ENCODE data around the gene GNAS. TPM values are rescaled to one million over a fixed set of nuclear protein-coding genes. Genes with fewer than 3 reads are reported as not detected.

The GNAS gene
- total RNA-seq, 4 donors from 2014 or later, result 2,457 to 5,038 (median 3,494) TPM

DNA sequence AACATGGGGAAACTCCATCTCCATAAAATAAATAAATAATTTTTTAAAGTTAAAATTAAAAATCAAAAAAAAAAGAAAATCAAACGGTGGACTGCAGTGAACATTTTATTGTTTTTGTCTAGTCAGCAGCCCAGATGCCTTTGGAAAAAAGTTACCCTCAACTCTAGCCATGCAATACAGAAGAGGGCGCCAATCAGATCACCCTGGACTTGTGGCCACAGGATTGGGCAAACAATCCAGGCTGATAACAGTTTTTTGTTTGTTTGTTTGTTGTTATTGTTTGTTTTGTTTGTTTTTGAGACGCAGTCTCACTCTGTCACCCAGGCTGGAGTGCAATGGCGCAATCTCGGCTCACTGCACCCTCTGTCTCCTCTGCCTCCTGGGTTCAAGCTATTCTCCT, 98.1 kb downstream of the GNAS start:
- Histone ChIP-seq H3K27ac (no peak overlapping the region), H3K36me3 (no peaks in the 10 kb centered on the region), H3K27me3 (no peaks in the 10 kb centered on the region), H3K9me3 (no peaks in the 10 kb centered on the region), H3K4me1 (no peaks in the 10 kb centered on the region), H3K4me3 (replicated peaks in 1 of 3) (no peak overlapping the region)
- intact Hi-C loops (cut with DNase I), result no loop called here
- TF ChIP-seq, protein P1, sequence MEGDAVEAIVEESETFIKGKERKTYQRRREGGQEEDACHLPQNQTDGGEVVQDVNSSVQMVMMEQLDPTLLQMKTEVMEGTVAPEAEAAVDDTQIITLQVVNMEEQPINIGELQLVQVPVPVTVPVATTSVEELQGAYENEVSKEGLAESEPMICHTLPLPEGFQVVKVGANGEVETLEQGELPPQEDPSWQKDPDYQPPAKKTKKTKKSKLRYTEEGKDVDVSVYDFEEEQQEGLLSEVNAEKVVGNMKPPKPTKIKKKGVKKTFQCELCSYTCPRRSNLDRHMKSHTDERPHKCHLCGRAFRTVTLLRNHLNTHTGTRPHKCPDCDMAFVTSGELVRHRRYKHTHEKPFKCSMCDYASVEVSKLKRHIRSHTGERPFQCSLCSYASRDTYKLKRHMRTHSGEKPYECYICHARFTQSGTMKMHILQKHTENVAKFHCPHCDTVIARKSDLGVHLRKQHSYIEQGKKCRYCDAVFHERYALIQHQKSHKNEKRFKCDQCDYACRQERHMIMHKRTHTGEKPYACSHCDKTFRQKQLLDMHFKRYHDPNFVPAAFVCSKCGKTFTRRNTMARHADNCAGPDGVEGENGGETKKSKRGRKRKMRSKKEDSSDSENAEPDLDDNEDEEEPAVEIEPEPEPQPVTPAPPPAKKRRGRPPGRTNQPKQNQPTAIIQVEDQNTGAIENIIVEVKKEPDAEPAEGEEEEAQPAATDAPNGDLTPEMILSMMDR (IDR thresholded peaks at IDR 0.05), result no peak
- no peak for TF ChIP-seq POLR2A (IDR thresholded peaks at IDR 0.05)
- WGBS, 2 donors, result 80 to 83% methylated on average over 5 of the region's 5 CpGs
- DNase-seq, result no peak

DNA sequence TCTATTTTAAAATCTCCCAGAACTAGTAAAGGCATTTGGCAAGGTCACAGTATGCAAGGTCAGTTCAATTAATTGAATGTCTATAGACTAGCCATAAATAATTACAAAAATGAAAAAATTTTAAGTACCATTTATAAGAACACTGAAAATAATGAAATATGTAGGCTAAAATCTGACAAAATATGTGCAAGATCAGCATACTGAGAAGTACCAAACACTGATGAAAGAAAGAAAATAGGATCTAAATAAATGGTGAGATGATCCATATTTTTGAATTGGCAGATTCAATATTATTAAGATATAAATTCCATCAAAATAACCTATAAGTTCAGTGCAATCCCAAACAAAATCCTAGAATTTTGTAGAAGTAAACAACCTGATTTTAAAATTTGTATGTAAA, 100.5 kb downstream of the GNAS start:
- Histone ChIP-seq H3K27ac (no peak overlapping the region), H3K4me1 (no peaks in the 10 kb centered on the region), H3K36me3 (no peaks in the 10 kb centered on the region), H3K9me3 (no peaks in the 10 kb centered on the region), H3K27me3 (no peaks in the 10 kb centered on the region), H3K4me3 (replicated peaks in 1 of 3) (no peak overlapping the region)
- no peak for DNase-seq
- intact Hi-C loops (cut with DNase I), result no loop called here
- TF ChIP-seq, protein P1 (IDR thresholded peaks at IDR 0.05), result no peak
- TF ChIP-seq POLR2A (IDR thresholded peaks at IDR 0.05), result no peak

DNA sequence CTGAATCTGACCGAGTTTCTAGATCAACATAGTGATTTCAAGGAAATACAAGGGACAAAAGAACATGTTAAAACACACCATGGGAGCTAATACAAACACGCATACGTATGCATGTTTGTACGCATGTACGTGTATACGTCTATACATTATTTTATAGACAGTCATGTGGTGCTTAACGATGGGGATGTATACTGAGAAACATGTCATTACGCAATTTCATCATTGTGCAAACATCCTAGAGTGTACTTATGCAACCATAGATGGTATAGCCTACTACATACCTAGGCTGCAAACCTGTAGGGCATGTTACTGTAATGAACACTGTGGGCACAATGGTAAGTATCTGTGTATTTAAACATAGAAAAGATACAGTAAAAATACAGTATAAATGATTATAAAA, 103.6 kb downstream of the GNAS start:
- intact Hi-C loops (cut with DNase I), result no loop called here
- WGBS, 2 donors, result 85 to 86% methylated on average over 8 of the region's 8 CpGs
- Histone ChIP-seq H3K4me3 (replicated peaks in 1 of 3) (no peak overlapping the region), H3K36me3 (no peaks in the 10 kb centered on the region), H3K27me3 (no peaks in the 10 kb centered on the region), H3K27ac (no peak overlapping the region), H3K9me3 (no peaks in the 10 kb centered on the region), H3K4me1 (no peaks in the 10 kb centered on the region)
- no peak for DNase-seq
- TF ChIP-seq, protein P1 (IDR thresholded peaks at IDR 0.05), result no peak

DNA sequence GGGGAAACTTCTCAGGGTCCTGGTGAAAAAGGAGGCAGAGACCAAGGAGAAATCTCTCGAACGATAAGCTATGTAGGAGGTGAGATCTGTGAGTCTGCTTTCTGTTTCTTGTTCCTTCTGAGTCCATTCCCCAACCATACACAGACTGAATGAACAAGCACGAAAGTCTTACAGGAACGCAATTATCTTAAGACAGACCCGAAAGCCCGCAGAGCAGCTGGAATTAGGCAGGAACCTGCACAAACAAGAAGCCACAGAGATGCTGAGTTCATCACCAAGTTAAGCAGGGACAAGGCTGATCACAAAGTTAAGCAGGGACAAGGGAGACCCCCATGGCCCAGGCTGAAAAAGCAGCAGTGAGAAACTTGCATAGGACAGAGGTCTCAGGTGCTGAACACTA, 107.1 kb downstream of the GNAS start:
- Histone ChIP-seq H3K36me3 (no peaks in the 10 kb centered on the region), H3K27me3 (no peaks in the 10 kb centered on the region), H3K4me3 (replicated peaks in 1 of 3) (no peak overlapping the region), H3K4me1 (peaks cover 0 to 4% of the 10 kb centered on the region in 2 donors), H3K9me3 (no peaks in the 10 kb centered on the region), H3K27ac (no peak overlapping the region)
- DNase-seq, result no peak
- no peak for TF ChIP-seq POLR2A (IDR thresholded peaks at IDR 0.05)
- TF ChIP-seq, protein P1 (IDR thresholded peaks at IDR 0.05), result no peak
- 80 to 87% methylated on average over 6 of the region's 6 CpGs for WGBS, 2 donors
- intact Hi-C loops (cut with DNase I), result no loop called here

MicroRNA genes within 50 kb of the gene (microRNA counts, 767-probe panel; counts per million panel counts)
- microRNA hsa-miR-296-3p (0 counts per million in 2 donors), microRNA hsa-miR-296-5p (2,452 to 4,529 counts per million in 2 donors), microRNA hsa-miR-298 (0 counts per million in 2 donors)

Small RNAs within 50 kb of the gene (microRNA-seq; reads per million reads assigned to microRNA genes)
- gene MIR298, result not detected

Small RNAs within 50 kb of the gene (small RNA-seq; reads per million reads assigned to genes)
- gene MIR298, result not detected
- gene RF02127, result not detected
- gene RF02128, result not detected
- not detected for gene RF02130
- gene RF02131, result not detected

Other genes starting within 250 kb of the GNAS start
- gene STX16, start 201.4 kb upstream of the GNAS start, total RNA-seq, result 10 to 100 TPM; 42.5 to 59.1 (median 53.0) TPM
- 10 to 100 TPM; 41.6 to 56.0 (median 47.2) TPM for gene NPEPL1, start 159.9 kb upstream of the GNAS start, total RNA-seq
- 1 to 10 TPM in 2 of 4 donors, under 1 TPM in 2; 0.42 to 1.9 (median 1.1) TPM for gene GNAS-AS1, start 1.8 kb upstream of the GNAS start, total RNA-seq
- gene NELFCD, start 128.5 kb downstream of the GNAS start, total RNA-seq, result 100 to 1,000 TPM in 3 of 4 donors, 10 to 100 TPM in 1; 96.6 to 129 (median 113) TPM
- 100 to 1,000 TPM; 152 to 256 (median 212) TPM for gene CTSZ, start 154.5 kb downstream of the GNAS start, total RNA-seq
- gene TUBB1, start 166.7 kb downstream of the GNAS start, total RNA-seq, result under 1 TPM in 2 of 4 donors, not detected in 2; 0.11 to 0.46 TPM
- 10 to 100 TPM; 13.3 to 57.8 (median 32.4) TPM for gene ATP5F1E, start 179.6 kb downstream of the GNAS start, total RNA-seq
- 100 to 1,000 TPM in 1 of 4 donors, 10 to 100 TPM in 3; 74.4 to 112 (median 85.6) TPM for gene PRELID3B, start 190.1 kb downstream of the GNAS start, total RNA-seq

Measured in thyroid gland (tissue), 4 donors.